ENCODE data around the gene LMO1.

GRCh38 chr11:8288824-8289491, 25.3 kb upstream of the LMO1 start:
- TF ChIP-seq, protein P1, sequence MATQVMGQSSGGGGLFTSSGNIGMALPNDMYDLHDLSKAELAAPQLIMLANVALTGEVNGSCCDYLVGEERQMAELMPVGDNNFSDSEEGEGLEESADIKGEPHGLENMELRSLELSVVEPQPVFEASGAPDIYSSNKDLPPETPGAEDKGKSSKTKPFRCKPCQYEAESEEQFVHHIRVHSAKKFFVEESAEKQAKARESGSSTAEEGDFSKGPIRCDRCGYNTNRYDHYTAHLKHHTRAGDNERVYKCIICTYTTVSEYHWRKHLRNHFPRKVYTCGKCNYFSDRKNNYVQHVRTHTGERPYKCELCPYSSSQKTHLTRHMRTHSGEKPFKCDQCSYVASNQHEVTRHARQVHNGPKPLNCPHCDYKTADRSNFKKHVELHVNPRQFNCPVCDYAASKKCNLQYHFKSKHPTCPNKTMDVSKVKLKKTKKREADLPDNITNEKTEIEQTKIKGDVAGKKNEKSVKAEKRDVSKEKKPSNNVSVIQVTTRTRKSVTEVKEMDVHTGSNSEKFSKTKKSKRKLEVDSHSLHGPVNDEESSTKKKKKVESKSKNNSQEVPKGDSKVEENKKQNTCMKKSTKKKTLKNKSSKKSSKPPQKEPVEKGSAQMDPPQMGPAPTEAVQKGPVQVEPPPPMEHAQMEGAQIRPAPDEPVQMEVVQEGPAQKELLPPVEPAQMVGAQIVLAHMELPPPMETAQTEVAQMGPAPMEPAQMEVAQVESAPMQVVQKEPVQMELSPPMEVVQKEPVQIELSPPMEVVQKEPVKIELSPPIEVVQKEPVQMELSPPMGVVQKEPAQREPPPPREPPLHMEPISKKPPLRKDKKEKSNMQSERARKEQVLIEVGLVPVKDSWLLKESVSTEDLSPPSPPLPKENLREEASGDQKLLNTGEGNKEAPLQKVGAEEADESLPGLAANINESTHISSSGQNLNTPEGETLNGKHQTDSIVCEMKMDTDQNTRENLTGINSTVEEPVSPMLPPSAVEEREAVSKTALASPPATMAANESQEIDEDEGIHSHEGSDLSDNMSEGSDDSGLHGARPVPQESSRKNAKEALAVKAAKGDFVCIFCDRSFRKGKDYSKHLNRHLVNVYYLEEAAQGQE (IDR thresholded peaks at IDR 0.05; ENCODE audit: insufficient read depth in 1 of 2, low read depth in 2 of 2, low read length in 2 of 2), result no peak
- TF ChIP-seq POLR2AphosphoS5 (IDR thresholded peaks at IDR 0.05; ENCODE audit: low read depth, low read length) (no peak), FOXP2 (optimal IDR thresholded peaks at IDR 0.05; ENCODE audit: borderline replicate concordance, extremely low read depth, extremely low read length, insufficient read depth) (no peak), SIN3A (IDR thresholded peaks at IDR 0.05; ENCODE audit: borderline replicate concordance, insufficient read depth, low read length) (no peak)
